Psoas muscle (tissue), 8 donors: Measurements from ENCODE around the gene CDKN2C. TPM values are rescaled to one million over a fixed set of nuclear protein-coding genes. Genes with fewer than 3 reads are reported as not detected.

Experiments
- ATAC-seq, 4 donors: fragments of 200-7000 bp; cut with Tn5 transposase; one replicate each; pipeline ENCODE4 v1.9.1; 2020; ENCODE audit warnings: moderate library complexity in 3 of 4, mild to moderate bottlenecking in 2 of 4
- DNase-seq, 2 donors: peaks; one replicate each; pipeline ENCODE4 v3.0.0-alpha.2; 2020
- H3K27ac ChIP-seq: fragments of 200-600 bp; one replicate; pipeline ENCODE4 v1.8.0; 2022
- H3K27me3 ChIP-seq, 3 donors: fragments of 200-600 bp in 1 of 3; one replicate each; pipeline versions ENCODE4 v1.6.1 to v1.8.0; 2013 to 2022; ENCODE audit warnings: low read length in 2 of 3, mild to moderate bottlenecking in 2 of 3, moderate library complexity in 1 of 3; ENCODE audit not compliant: insufficient read depth in 3 of 3
- H3K36me3 ChIP-seq, 2 donors: fragments of 200-600 bp in 1 of 2; one replicate each; pipeline versions ENCODE4 v1.6.1 to v1.8.0; 2013 to 2022; ENCODE audit warnings: low read depth in 1 of 2, mild to moderate bottlenecking in 1 of 2, moderate library complexity in 1 of 2; ENCODE audit not compliant: insufficient read depth in 1 of 2
- H3K4me1 ChIP-seq: fragments of 200-600 bp; one replicate; pipeline ENCODE4 v1.8.0; 2022
- H3K4me3 ChIP-seq: fragments of 200-600 bp; one replicate; pipeline ENCODE4 v1.8.0; 2022; ENCODE audit warnings: mild to moderate bottlenecking
- H3K9me3 ChIP-seq: fragments of 200-600 bp; one replicate; pipeline ENCODE4 v1.8.0; 2022
- WGBS, 3 donors: extraction: QIAGEN DNeasy Blood & Tissue Kit; methylation state at CpG; one replicate each; pipeline versions ENCODE4 v1.1.6 to v1.1.7; 2013; 5-methylcytosine and 5-hydroxymethylcytosine counted together
- intact Hi-C, 2 donors: fragments of 100-400 bp; cut with DNase I; formaldehyde crosslinking; loops; one replicate each; pipeline versions ENCODE4 v1.11.0 to v1.14.2; 2022
- polyA plus RNA-seq, 3 donors: library from polyadenylated mRNA; stranded (reverse); fragments of 200-250 nt; gene quantifications; one replicate each; pipeline ENCODE4 v1.2.3, GENCODE V29; 2013
- total RNA-seq, 4 donors: library from RNA; stranded (reverse); fragmentation: NEBNext Ultra II Directional in 2 of 4; extraction: Animal tissue kit (Norgen Biotek cat#: 25700) in 2 of 4; gene quantifications; one replicate each; pipeline versions ENCODE4 v1.2.1 to v1.2.4, GENCODE V29; 2021 to 2023
- TF ChIP-seq, protein P1 (sequence below): fragments of 200-600 bp; IDR thresholded peaks from one replicate; pipeline ENCODE4 v1.8.0; 2022; ENCODE audit warnings: antibody characterized with exemption
- donor health status: healthy with polysubstance abuse.
- donor health status: DM: no; HTN: no; CAD: no; lungs with moderate emphysema.
- donor health status: Bipolar disorder and iron deficiency.
- donor health status: healthy.
- donor health status: DM: yes; HTN: yes; CAD: no.
- donor health status: DM: no; HTN: no; CAD: no.
- donor health status: DM: no; HTN: no; CAD: no.
- donor health status: DM: yes; HTN: yes; CAD: no.

CDKN2C gene
- total and polyA plus RNA-seq, 7 donors = 3.5 to 12.7 (median 7.3) TPM

DNA sequence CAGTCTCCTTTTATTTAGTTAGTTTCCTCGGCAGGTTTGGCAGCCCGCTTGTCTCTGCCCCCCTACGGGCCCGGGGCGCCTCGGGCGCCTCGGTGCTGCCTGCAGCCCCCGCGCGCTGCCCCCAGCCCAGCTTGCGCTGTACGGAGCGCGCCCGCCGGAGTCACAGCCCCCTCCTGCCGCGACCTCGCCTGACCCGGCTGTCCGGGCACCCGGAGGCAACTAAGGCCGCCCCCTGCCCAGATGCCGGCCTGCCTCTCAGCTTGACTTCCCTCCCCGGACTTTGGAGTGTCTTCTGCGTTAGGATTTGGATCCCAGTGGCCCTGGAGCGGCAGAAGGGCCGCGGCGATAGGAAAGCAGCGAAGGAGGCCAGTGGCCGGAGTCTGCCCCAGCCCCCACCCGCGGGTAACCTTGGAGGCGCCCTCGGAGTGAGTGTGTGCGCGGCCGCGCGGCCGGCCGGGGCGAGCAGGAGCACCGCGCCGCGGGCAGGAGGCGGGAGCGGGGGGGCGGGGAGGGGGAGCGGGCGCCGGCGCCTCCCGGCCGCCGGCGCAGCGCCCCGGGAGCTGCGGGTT lies 7.6 kb downstream of the CDKN2C start:
- TF ChIP-seq, protein P1, sequence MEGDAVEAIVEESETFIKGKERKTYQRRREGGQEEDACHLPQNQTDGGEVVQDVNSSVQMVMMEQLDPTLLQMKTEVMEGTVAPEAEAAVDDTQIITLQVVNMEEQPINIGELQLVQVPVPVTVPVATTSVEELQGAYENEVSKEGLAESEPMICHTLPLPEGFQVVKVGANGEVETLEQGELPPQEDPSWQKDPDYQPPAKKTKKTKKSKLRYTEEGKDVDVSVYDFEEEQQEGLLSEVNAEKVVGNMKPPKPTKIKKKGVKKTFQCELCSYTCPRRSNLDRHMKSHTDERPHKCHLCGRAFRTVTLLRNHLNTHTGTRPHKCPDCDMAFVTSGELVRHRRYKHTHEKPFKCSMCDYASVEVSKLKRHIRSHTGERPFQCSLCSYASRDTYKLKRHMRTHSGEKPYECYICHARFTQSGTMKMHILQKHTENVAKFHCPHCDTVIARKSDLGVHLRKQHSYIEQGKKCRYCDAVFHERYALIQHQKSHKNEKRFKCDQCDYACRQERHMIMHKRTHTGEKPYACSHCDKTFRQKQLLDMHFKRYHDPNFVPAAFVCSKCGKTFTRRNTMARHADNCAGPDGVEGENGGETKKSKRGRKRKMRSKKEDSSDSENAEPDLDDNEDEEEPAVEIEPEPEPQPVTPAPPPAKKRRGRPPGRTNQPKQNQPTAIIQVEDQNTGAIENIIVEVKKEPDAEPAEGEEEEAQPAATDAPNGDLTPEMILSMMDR = no peak
- Histone ChIP-seq H3K4me1 (peaks cover 25% of the 10 kb centered on the region), H3K27ac (peak overlapping the region; percentile 98), H3K36me3 (no peaks in the 10 kb centered on the region), H3K4me3 (peak overlapping the region; percentile 92), H3K9me3 (no peaks in the 10 kb centered on the region), H3K27me3 (no peaks in the 10 kb centered on the region)
- WGBS, 3 donors = 0 to 2% (median 1%) methylated on average over 38 to 63 of the region's 63 CpGs
- DNase-seq (peak; percentile 80 to 88), ATAC-seq (peak; percentile 86 to 92 (median 90))
- intact Hi-C loops = no loop called here

DNA sequence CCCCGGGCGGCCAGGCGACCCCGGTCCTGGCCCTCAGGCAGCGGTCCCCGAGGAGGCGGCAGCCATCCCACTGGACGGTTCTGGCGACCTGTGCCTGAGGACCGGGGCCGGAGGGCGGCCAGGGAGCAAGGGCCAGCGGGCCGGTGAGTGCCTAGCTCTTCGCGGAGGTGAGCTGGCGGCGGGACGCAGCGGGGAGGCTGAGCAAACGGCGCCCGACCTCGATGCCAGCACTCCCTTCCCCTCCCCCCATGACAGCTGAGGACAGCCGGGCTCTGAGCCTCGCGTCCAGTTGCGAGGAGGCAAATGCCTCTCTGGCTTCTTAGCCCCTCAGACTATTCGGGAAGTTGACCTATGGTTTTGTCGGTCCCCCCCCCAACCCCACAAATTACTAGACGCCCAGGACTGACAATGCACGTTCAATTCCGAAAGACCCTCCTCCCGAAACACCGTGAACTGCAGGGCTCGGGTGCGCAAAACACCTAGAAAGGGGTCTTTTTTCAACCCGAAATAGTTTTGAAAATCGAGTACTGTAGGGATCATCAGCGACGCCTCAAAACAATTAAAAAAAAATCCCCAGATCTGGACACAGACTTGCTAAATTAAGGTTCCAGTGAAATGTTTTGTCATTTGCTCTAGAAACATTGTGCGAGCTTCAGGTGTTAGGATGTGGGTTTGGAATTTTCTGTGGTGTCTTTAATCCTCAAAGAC lies 8.3 kb downstream of the CDKN2C start:
- peaks cover 19% of the 10 kb centered on the region for H3K4me1 ChIP-seq
- no peaks in the 10 kb centered on the region for H3K27me3 ChIP-seq
- intact Hi-C loops = no loop called here
- DNase-seq = peak; percentile 74 to 89
- peak overlapping the region; percentile 92 for H3K4me3 ChIP-seq
- H3K27ac ChIP-seq = peak overlapping the region; percentile 98
- no peaks in the 10 kb centered on the region for H3K36me3 ChIP-seq
- ATAC-seq = peak; percentile 87
- no peaks in the 10 kb centered on the region for H3K9me3 ChIP-seq
- WGBS, 3 donors = 2 to 7% (median 3%) methylated on average over 22 to 42 of the region's 42 CpGs
- TF ChIP-seq, protein P1 = no peak

DNA sequence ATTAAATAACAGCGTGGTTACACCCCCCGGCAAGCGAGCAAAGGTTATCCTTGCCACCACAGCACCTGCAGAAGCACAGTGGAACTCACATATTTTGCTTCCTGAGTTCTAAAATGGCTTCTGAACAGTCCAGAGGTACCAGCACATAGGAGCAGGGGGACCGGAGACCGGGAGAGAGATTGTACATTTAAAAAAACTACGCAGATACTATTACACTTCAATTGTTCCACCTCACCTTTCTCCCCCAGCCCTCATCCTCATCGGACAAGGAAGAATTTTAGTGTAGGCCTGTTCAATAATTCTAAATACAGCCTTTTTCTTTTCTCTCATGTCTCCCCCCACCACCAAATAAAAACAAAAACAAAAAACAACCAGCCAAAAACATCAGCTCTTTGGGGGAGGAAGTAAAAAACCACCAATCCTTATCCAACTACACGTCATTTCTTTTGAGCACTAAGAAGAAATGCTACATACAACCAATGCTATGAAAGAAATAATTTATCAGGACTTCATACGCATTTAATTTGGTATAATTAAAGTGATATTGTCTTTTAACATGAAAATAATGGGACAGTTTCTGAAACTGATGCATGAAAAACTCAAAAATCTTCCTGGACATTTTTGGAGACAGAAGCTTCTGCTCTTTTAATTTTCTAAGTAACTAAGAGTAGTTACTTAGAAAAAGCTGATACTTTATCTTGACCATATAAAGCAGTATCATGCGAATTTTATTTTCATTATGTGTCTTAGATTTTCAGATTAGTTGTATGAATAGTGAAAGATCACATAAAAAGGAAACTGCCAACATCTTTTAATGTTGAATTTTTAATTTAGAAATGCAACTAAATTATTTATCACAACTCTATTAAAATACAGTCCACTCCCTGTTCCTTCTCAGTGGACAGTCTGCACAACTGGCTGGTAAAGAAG lies 9.1 kb downstream of the CDKN2C start:
- Histone ChIP-seq H3K4me3 (peak overlapping the region; percentile 92), H3K4me1 (peaks cover 11% of the 10 kb centered on the region), H3K27ac (peak overlapping the region; percentile 98), H3K9me3 (no peaks in the 10 kb centered on the region), H3K36me3 (no peaks in the 10 kb centered on the region), H3K27me3 (no peaks in the 10 kb centered on the region)
- ATAC-seq (peak; percentile 31 to 61 (median 39)), DNase-seq (no peak)
- 16 to 44% (median 17%) methylated on average over 10 of the region's 10 CpGs for WGBS, 3 donors
- TF ChIP-seq, protein P1 = no peak
- intact Hi-C loops = no loop called here

DNA sequence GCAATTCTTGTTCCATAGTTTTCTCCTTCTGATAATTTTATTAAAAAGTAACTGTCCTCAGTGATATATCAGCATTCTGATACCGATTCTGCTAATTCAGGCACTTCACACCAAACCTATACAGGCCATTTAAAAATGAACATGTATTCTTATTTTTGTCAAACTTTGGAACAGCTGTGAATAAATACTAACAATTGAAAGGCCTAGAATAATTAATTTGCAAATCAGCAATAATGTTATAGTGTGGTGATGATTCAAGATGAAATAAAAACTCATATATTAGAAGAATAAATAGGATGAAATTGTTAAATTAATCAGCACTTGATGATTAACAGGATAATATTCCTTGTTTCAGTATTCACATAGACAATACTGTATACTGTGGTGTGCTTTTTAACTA lies 9.9 kb downstream of the CDKN2C start:
- Histone ChIP-seq H3K27ac (peak overlapping the region; percentile 98), H3K36me3 (no peaks in the 10 kb centered on the region), H3K4me3 (peak overlapping the region; percentile 92), H3K9me3 (no peaks in the 10 kb centered on the region), H3K27me3 (no peaks in the 10 kb centered on the region), H3K4me1 (peaks cover 11% of the 10 kb centered on the region)
- WGBS, 3 donors = 49 to 76% (median 56%) methylated on average over 1 of the region's 1 CpG
- intact Hi-C loops = no loop called here
- ATAC-seq (no peak), DNase-seq (no peak)
- TF ChIP-seq, protein P1 = no peak
